SK-N-MC (cell line): ENCODE data around the gene SPARCL1.

Experiments used
- EZH2 ChIP-seq: fragments of 200-600 bp; sonication (generic); IDR thresholded peaks from one replicate; pipeline ENCODE4 v1.6.1; 2017; ENCODE audit warnings: antibody characterized with exemption
- FOXP2 ChIP-seq: optimal IDR thresholded peaks from 2 replicates; pipeline ENCODE3; 2011; ENCODE audit warnings: mild to moderate bottlenecking, moderate library complexity; ENCODE audit not compliant: insufficient read depth; ENCODE audit errors: extremely low read length, control extremely low read depth
- POLR2AphosphoS5 ChIP-seq: IDR thresholded peaks from 2 replicates; pipeline ENCODE4 v1.6.1; 2012; ENCODE audit warnings: mild to moderate bottlenecking, low read depth, low read length, borderline replicate concordance

GRCh38 chr4:87497578-87497977 is 31.6 kb downstream of the SPARCL1 start:
- TF ChIP-seq EZH2: no peak
- TF ChIP-seq POLR2AphosphoS5: no peak
- TF ChIP-seq FOXP2: no peak
